ENCODE measurements around the gene HDAC4. TPM values are rescaled to one million over a fixed set of nuclear protein-coding genes. Genes with fewer than 3 reads are reported as not detected.

HDAC4 gene
- total and polyA plus RNA-seq, 2 of the 8 experiments (the other 6 are each of a cell fraction or from before 2014, with no cell fraction given) = 15.4 to 31.5 TPM

GRCh38 chr2:239057533-239057932 lies 343.3 kb downstream of the HDAC4 start (continued):
- TF ChIP-seq ATF3 (IDR thresholded peaks at IDR 0.05; ENCODE audit: insufficient read depth, low read depth, low read length) (no peak), KDM1A (IDR thresholded peaks at IDR 0.05; ENCODE audit: borderline replicate concordance, low read length) (no peak), SIRT6 (IDR thresholded peaks at IDR 0.05; ENCODE audit: low read length) (no peak), RNF2 (IDR thresholded peaks at IDR 0.05; ENCODE audit: borderline replicate concordance, low read depth, low read length, missing control alignments, poor library complexity, severe bottlenecking) (no peak), POLR2AphosphoS5 (IDR thresholded peaks at IDR 0.05; ENCODE audit: low read depth, low read length) (no peak)

Measured in H1 (cell line).